Progenitor cell of endocrine pancreas (in vitro differentiated cells): ENCODE data around the gene ETV6. TPM values are rescaled to one million over a fixed set of nuclear protein-coding genes. Genes with fewer than 3 reads are reported as not detected.
"Not testable (repeated sequence)": the region's sequence is repeated elsewhere in the genome, so short reads cannot be mapped to it uniquely, and the experiment has no call there.

Experiments used
- DNase-seq: peaks from one replicate; pipeline ENCODE4 v3.0.0; 2021; ENCODE audit warnings: low spot score; ENCODE audit not compliant: unreplicated experiment
- H3K27ac Mint-ChIP-seq: 2 replicates; pipeline ENCODE4 v1.8.0; 2021; ENCODE audit warnings: mild to moderate bottlenecking, moderate library complexity, mixed read lengths
- H3K27me3 Mint-ChIP-seq: 2 replicates; pipeline ENCODE4 v1.8.0; 2021; ENCODE audit warnings: mixed read lengths
- H3K36me3 Mint-ChIP-seq: 2 replicates; pipeline ENCODE4 v1.8.0; 2022; ENCODE audit warnings: mixed read lengths; ENCODE audit not compliant: insufficient read depth
- H3K4me1 Mint-ChIP-seq: 2 replicates; pipeline ENCODE4 v1.8.0; 2021; ENCODE audit warnings: low read depth, mixed read lengths
- H3K4me3 Mint-ChIP-seq: 2 replicates; pipeline ENCODE4 v1.8.0; 2021; ENCODE audit warnings: low read depth, mild to moderate bottlenecking, moderate library complexity, mixed read lengths
- H3K9me3 Mint-ChIP-seq: 2 replicates; pipeline ENCODE4 v1.8.0; 2021; ENCODE audit warnings: low read depth, mixed read lengths
- CTCF ChIP-seq: fragments of 200-600 bp; sonication (generic); IDR thresholded peaks from one replicate; pipeline ENCODE4 v1.5.0; 2021; ENCODE audit warnings: antibody characterized with exemption, mild to moderate bottlenecking; ENCODE audit not compliant: unreplicated experiment
- total RNA-seq: library from RNA; stranded (reverse); gene quantifications from 2 replicates; pipeline ENCODE4 v1.2.1, GENCODE V29; 2021

ETV6 gene
- total RNA-seq, 1 donor from 2014 or later: 55.2 TPM

- no peak for TF ChIP-seq CTCF
- H3K27me3 Mint-ChIP-seq: no peaks in the 10 kb centered on the region
- no peak overlapping the region for H3K4me3 Mint-ChIP-seq
- peaks cover 11% of the 10 kb centered on the region for H3K9me3 Mint-ChIP-seq
- peaks cover 9% of the 10 kb centered on the region for H3K4me1 Mint-ChIP-seq
- DNase-seq: no peak
- H3K27ac Mint-ChIP-seq: no peak overlapping the region
- H3K36me3 Mint-ChIP-seq: no peaks in the 10 kb centered on the region
These were observed 25.4 kb upstream of the ETV6 start for GRCh38 chr12:11624116-11624515.

- H3K9me3 Mint-ChIP-seq: peaks cover 11% of the 10 kb centered on the region
- not testable (repeated sequence) for DNase-seq, H3K4me3 Mint-ChIP-seq, H3K4me1 Mint-ChIP-seq, H3K36me3 Mint-ChIP-seq, H3K27ac Mint-ChIP-seq, H3K27me3 Mint-ChIP-seq
These were observed 21.8 kb upstream of the ETV6 start for GRCh38 chr12:11627709-11628108.

GRCh38 chr12:11628353-11628752 lies 21.1 kb upstream of the ETV6 start:
- H3K9me3 Mint-ChIP-seq: peaks cover 11% of the 10 kb centered on the region
- TF ChIP-seq CTCF: no peak
- H3K27ac Mint-ChIP-seq: no peak overlapping the region
- H3K4me1 Mint-ChIP-seq: peaks cover 3% of the 10 kb centered on the region
- H3K36me3 Mint-ChIP-seq: no peaks in the 10 kb centered on the region
- no peak overlapping the region for H3K4me3 Mint-ChIP-seq
- no peaks in the 10 kb centered on the region for H3K27me3 Mint-ChIP-seq
- no peak for DNase-seq

GRCh38 chr12:11630046-11630706 lies 19.3 kb upstream of the ETV6 start:
- Mint-ChIP-seq H3K27me3 (no peaks in the 10 kb centered on the region), H3K36me3 (no peaks in the 10 kb centered on the region), H3K4me3 (no peak overlapping the region), H3K4me1 (no peaks in the 10 kb centered on the region), H3K9me3 (peaks cover 6% of the 10 kb centered on the region), H3K27ac (no peak overlapping the region)
- DNase-seq: no peak
- no peak for TF ChIP-seq CTCF

GRCh38 chr12:11631288-11631687 lies 18.2 kb upstream of the ETV6 start:
- TF ChIP-seq CTCF: no peak
- Mint-ChIP-seq H3K27ac (no peak overlapping the region), H3K9me3 (peaks cover 9% of the 10 kb centered on the region), H3K4me3 (no peak overlapping the region), H3K27me3 (no peaks in the 10 kb centered on the region), H3K4me1 (no peaks in the 10 kb centered on the region), H3K36me3 (peaks cover 1% of the 10 kb centered on the region)
- DNase-seq: no peak

- H3K27me3 Mint-ChIP-seq, H3K4me3 Mint-ChIP-seq, H3K4me1 Mint-ChIP-seq, H3K27ac Mint-ChIP-seq, H3K36me3 Mint-ChIP-seq, DNase-seq: not testable (repeated sequence)
- peaks cover 14% of the 10 kb centered on the region for H3K9me3 Mint-ChIP-seq
These were observed 17.6 kb upstream of the ETV6 start for GRCh38 chr12:11631881-11632280.
